ENCODE results near the gene NAALADL2.

GRCh38 chr3:175270198-175270837 is 411.2 kb downstream of the NAALADL2 start:
- TF ChIP-seq CTCF (conservative IDR thresholded peaks at IDR 0.05; ENCODE audit: low read depth, low read length) = no peak
- no peak for TF ChIP-seq POLR2A (IDR thresholded peaks at IDR 0.05; ENCODE audit: low read depth, low read length)
- TF ChIP-seq CHD1 (IDR thresholded peaks at IDR 0.05; ENCODE audit: low read depth, low read length) = no peak
- no peak for TF ChIP-seq RFX5 (IDR thresholded peaks at IDR 0.05; ENCODE audit: low read depth, low read length)
- no peak for TF ChIP-seq MAZ (IDR thresholded peaks at IDR 0.05; ENCODE audit: borderline replicate concordance, low read depth, low read length)
- no peak for TF ChIP-seq RAD21 (IDR thresholded peaks at IDR 0.05; ENCODE audit: low read length)
- TF ChIP-seq FOS (IDR thresholded peaks at IDR 0.05; ENCODE audit: low read depth, low read length) = no peak
- no peak for TF ChIP-seq RCOR1 (IDR thresholded peaks at IDR 0.05; ENCODE audit: insufficient replicate concordance, low read length)
- TF ChIP-seq NFE2L2 (IDR thresholded peaks at IDR 0.05; ENCODE audit: low read depth, low read length) = no peak
- TF ChIP-seq CEBPB (IDR thresholded peaks at IDR 0.05; ENCODE audit: low read depth, low read length) = no peak

Measured in IMR-90 (cell line).